Forelimb muscle (tissue), 1 donor: ENCODE data around the gene P3H2. TPM values are rescaled to one million over a fixed set of nuclear protein-coding genes. Genes with fewer than 3 reads are reported as not detected.

Experiments used
- DNase-seq: peaks from one replicate; pipeline ENCODE4 v3.0.0-alpha.2; 2013; ENCODE audit warnings: low read depth
- polyA plus RNA-seq: library from polyadenylated mRNA; unstranded; fragments of 120-200 nt; gene quantifications from one replicate; pipeline ENCODE4 v1.2.1, GENCODE V29; 2013; ENCODE audit not compliant: insufficient read length

P3H2 gene
- polyA plus RNA-seq, 1 donor, result 39.4 TPM

GRCh38 chr3:190125436-190126068 is 4.9 kb upstream of the P3H2 start:
- DNase-seq, result no peak

- no peak for DNase-seq
Measured at GRCh38 chr3:190124067-190124466, 3.4 kb upstream of the P3H2 start.

GRCh38 chr3:190122198-190122771 is 1.6 kb upstream of the P3H2 start:
- DNase-seq, result no peak

GRCh38 chr3:190121383-190121782 is 686 bp upstream of the P3H2 start:
- no peak for DNase-seq

GRCh38 chr3:190121061-190121377 is 322 bp upstream of the P3H2 start:
- DNase-seq, result no peak

- DNase-seq, result no peak
Measured at GRCh38 chr3:190119461-190120268, 1.0 kb downstream of the P3H2 start.

GRCh38 chr3:190118438-190118837 is 2.3 kb downstream of the P3H2 start:
- DNase-seq, result no peak

- DNase-seq, result no peak
Measured at GRCh38 chr3:190117981-190118380, 2.7 kb downstream of the P3H2 start.

- DNase-seq, result no peak
Measured at GRCh38 chr3:190116551-190117067, 4.1 kb downstream of the P3H2 start.

GRCh38 chr3:190110826-190111225 is 9.9 kb downstream of the P3H2 start:
- DNase-seq, result no peak

GRCh38 chr3:190109441-190109840 is 11.3 kb downstream of the P3H2 start:
- DNase-seq, result no peak

GRCh38 chr3:190108804-190109203 is 11.9 kb downstream of the P3H2 start:
- no peak for DNase-seq

- no peak for DNase-seq
Measured at GRCh38 chr3:190105876-190106275, 14.8 kb downstream of the P3H2 start.

GRCh38 chr3:190101320-190102011 is 19.2 kb downstream of the P3H2 start:
- DNase-seq, result no peak

- peak; percentile 75 for DNase-seq
Measured at GRCh38 chr3:190099099-190099498, 21.6 kb downstream of the P3H2 start.

GRCh38 chr3:190097617-190098016 is 23.1 kb downstream of the P3H2 start:
- DNase-seq, result no peak

GRCh38 chr3:190097025-190097424 is 23.7 kb downstream of the P3H2 start:
- DNase-seq, result no peak

- DNase-seq, result no peak
Measured at GRCh38 chr3:190096345-190096744, 24.4 kb downstream of the P3H2 start.

GRCh38 chr3:190094160-190094718 is 26.5 kb downstream of the P3H2 start:
- peak; percentile 81 for DNase-seq

- peak; percentile 66 for DNase-seq
Measured at GRCh38 chr3:190092250-190092649, 28.4 kb downstream of the P3H2 start.

GRCh38 chr3:190089711-190090110 is 31.0 kb downstream of the P3H2 start:
- no peak for DNase-seq

- DNase-seq, result no peak
Measured at GRCh38 chr3:190088890-190089289, 31.8 kb downstream of the P3H2 start.
